K562 (cell line): Measurements from ENCODE around the gene HADHB. TPM values are rescaled to one million over a fixed set of nuclear protein-coding genes. Genes with fewer than 3 reads are reported as not detected.
"Not testable (repeated sequence)": the region's sequence is repeated elsewhere in the genome, so short reads cannot be mapped to it uniquely, and the experiment has no call there.

Experiments used
- ATAC-seq: fragments of 200-7000 bp; cut with Tn5 transposase; 3 replicates; pipeline ENCODE4 v1.9.1; 2020; ENCODE audit warnings: moderate library complexity
- BruUV-seq: library from RNA; stranded (reverse); fragments of 400-500 nt; replicated peaks from 2 replicates; lab custom pipeline; 2021; lab: Mats Ljungman, UMichigan
- CTCF ChIA-PET: fragments of 300-600 bp; formaldehyde crosslinking; extraction: SDS; loops from one replicate; lab custom pipeline; 2021; ENCODE audit warnings: low intra/inter-chr PET ratio; lab: Yijun Ruan, JAX
- POLR2A ChIA-PET: fragments of 300-600, 350-650 bp; sonication (Branson Sonifier 250); formaldehyde crosslinking; extraction: SDS; loops from one replicate; lab custom pipeline; 2021; ENCODE audit warnings: antibody characterized with exemption, inconsistent platforms; lab: Yijun Ruan, JAX
- DNase-seq, 4 experiments: peaks; one replicate each; pipeline versions ENCODE4 v3.0.0 to v3.0.0-alpha.2; 2011 to 2018; ENCODE audit warnings: low spot score in 3 of 4, mixed read lengths in 3 of 4; ENCODE audit errors: extremely low read depth in 1 of 4
- FAIRE-seq: peaks from 2 replicates; lab custom pipeline; 2011; peaks lifted over from hg19 to GRCh38; lab: Jason Lieb, UNC
- H2AFZ ChIP-seq: 2 replicates; pipeline ENCODE4 v1.6.0; 2011; ENCODE audit warnings: low read depth, low read length, control low read depth, inconsistent platforms
- H3K27ac ChIP-seq: fragments of 200-600 bp; 3 replicates; pipeline ENCODE4 v1.8.0; 2011; ENCODE audit warnings: low read depth, mild to moderate bottlenecking, control low read depth, inconsistent platforms, low read length, moderate library complexity, mixed read lengths; ENCODE audit errors: extremely low read depth
- H3K27me3 ChIP-seq, 2 experiments: fragments of 300-600 bp in 1 of 2; 2 replicates in 1 of 2; 3 replicates in 1 of 2; pipeline versions ENCODE4 v1.6.0 to v1.8.0; 2011; ENCODE audit warnings: inconsistent platforms in 2 of 2, low read length in 2 of 2, mild to moderate bottlenecking in 1 of 2, mixed read lengths in 1 of 2, moderate library complexity in 1 of 2; ENCODE audit not compliant: control insufficient read depth in 2 of 2, insufficient read depth in 2 of 2
- H3K36me3 ChIP-seq: fragments of 300-600 bp; 3 replicates; pipeline ENCODE4 v1.8.0; 2011; ENCODE audit warnings: mild to moderate bottlenecking, low read length, inconsistent platforms; ENCODE audit not compliant: control insufficient read depth, insufficient read depth
- H3K4me1 ChIP-seq, 2 experiments: fragments of 200-600 bp in 1 of 2; replicated peaks in 1 of 2; 2 replicates in 1 of 2; 3 replicates in 1 of 2; pipeline versions ENCODE4 v1.5.1 to v1.8.0; 2011; ENCODE audit warnings: inconsistent platforms in 2 of 2, low read length in 2 of 2, mild to moderate bottlenecking in 1 of 2, mixed read lengths in 1 of 2, moderate library complexity in 1 of 2; ENCODE audit not compliant: control insufficient read depth in 2 of 2, insufficient read depth in 2 of 2
- H3K4me2 ChIP-seq: 2 replicates; pipeline ENCODE4 v1.6.1; 2011; ENCODE audit warnings: low read length, control low read depth, inconsistent platforms, mixed read lengths; ENCODE audit not compliant: insufficient read depth
- H3K4me3 ChIP-seq: fragments of 200-600 bp; sonication (generic), shearing (Covaris generic); 2 replicates; pipeline ENCODE4 v1.5.1; 2016; ENCODE audit warnings: control low read depth, inconsistent platforms
- H3K79me2 ChIP-seq: fragments of 200-600 bp; 3 replicates; pipeline ENCODE4 v1.8.0; 2011; ENCODE audit warnings: low read length, inconsistent platforms; ENCODE audit not compliant: control insufficient read depth, insufficient read depth
- H3K9ac ChIP-seq, 2 experiments: 2 replicates each; pipeline versions ENCODE4 v1.6.0 to v1.6.1; 2011; ENCODE audit warnings: low read depth in 2 of 2, low read length in 2 of 2, control low read depth in 1 of 2, inconsistent platforms in 1 of 2, mild to moderate bottlenecking in 1 of 2, mixed read lengths in 1 of 2; ENCODE audit not compliant: insufficient read depth in 1 of 2
- H3K9me1 ChIP-seq: one replicate; pipeline ENCODE4 v1.6.0; 2011; ENCODE audit warnings: inconsistent platforms, mild to moderate bottlenecking, low read length, moderate library complexity; ENCODE audit not compliant: control insufficient read depth, insufficient read depth
- H3K9me3 ChIP-seq: replicated peaks from 2 replicates; pipeline ENCODE4 v1.5.1; 2011; ENCODE audit warnings: low read depth, low read length, inconsistent platforms; ENCODE audit not compliant: control insufficient read depth, insufficient read depth
- H4K20me1 ChIP-seq: replicated peaks from 2 replicates; pipeline ENCODE4 v1.6.1; 2011; ENCODE audit warnings: low read length, inconsistent platforms, mixed read lengths; ENCODE audit not compliant: control insufficient read depth, insufficient read depth
- C11orf30 ChIP-seq: fragments of 450-650 bp; IDR thresholded peaks from 2 replicates; pipeline ENCODE4 v1.6.1; 2016; ENCODE audit warnings: low read depth, mild to moderate bottlenecking
- E2F3 ChIP-seq: fragments of 250-450 bp; sonication (Bioruptor Pico); IDR thresholded peaks from 2 replicates; pipeline ENCODE4 v1.4.0; 2020; ENCODE audit warnings: mild to moderate bottlenecking
- HDAC2 ChIP-seq: fragments of 450-650 bp; IDR thresholded peaks from 2 replicates; pipeline ENCODE4 v1.6.1; 2016; ENCODE audit warnings: mild to moderate bottlenecking
- POLR3A ChIP-seq: IDR thresholded peaks from 2 replicates; pipeline ENCODE4 v1.6.1; 2011; ENCODE audit warnings: borderline replicate concordance, mild to moderate bottlenecking, moderate library complexity; ENCODE audit not compliant: insufficient read length, insufficient read depth; ENCODE audit errors: extremely low read depth
- RBM25 ChIP-seq: fragments of 200-400 bp; formaldehyde crosslinking; IDR thresholded peaks from 2 replicates; pipeline ENCODE4 v1.6.1; 2018; ENCODE audit warnings: low read length, low read depth, moderate library complexity; ENCODE audit not compliant: severe bottlenecking
- SMARCA4 ChIP-seq: fragments of 450-650 bp; IDR thresholded peaks from 2 replicates; pipeline ENCODE4 v1.6.1; 2016
- SMARCE1 ChIP-seq: fragments of 450-650 bp; IDR thresholded peaks from 2 replicates; pipeline ENCODE4 v1.7.1; 2016; ENCODE audit warnings: mild to moderate bottlenecking
- SP1 ChIP-seq: sonication (generic); formaldehyde crosslinking; IDR thresholded peaks from 2 replicates; pipeline ENCODE4 v1.8.1; 2022; ENCODE audit warnings: mild to moderate bottlenecking, missing genetic modification reagents
- STAT5B ChIP-seq: fragments of 250-450 bp; sonication (Bioruptor Pico); IDR thresholded peaks from 2 replicates; pipeline ENCODE4 v1.8.0; 2021; ENCODE audit warnings: mild to moderate bottlenecking, inconsistent platforms
- TBL1XR1 ChIP-seq, 2 experiments: IDR thresholded peaks; 2 replicates each; pipeline ENCODE4 v1.6.1; 2012; ENCODE audit warnings: improper control_type of control experiment in 2 of 2, low read length in 2 of 2, mild to moderate bottlenecking in 1 of 2
- ZFX ChIP-seq: sonication (generic); formaldehyde crosslinking; IDR thresholded peaks from 2 replicates; pipeline ENCODE4 v1.8.0; 2022; ENCODE audit warnings: mild to moderate bottlenecking, missing genetic modification reagents, moderate library complexity
- ZNF146 ChIP-seq: IDR thresholded peaks from one replicate; pipeline ENCODE4 v1.6.1; 2018; ENCODE audit warnings: missing compliant biosample characterization; ENCODE audit not compliant: unreplicated experiment
- ZNF584 ChIP-seq: fragments of 200-800 bp; sonication (Bioruptor generic); IDR thresholded peaks from 2 replicates; pipeline ENCODE4 v1.6.1; 2016; ENCODE audit warnings: low read depth, mild to moderate bottlenecking, missing genetic modification characterization, missing compliant biosample characterization
- in situ Hi-C: fragments of 300-500 bp; cut with MboI; formaldehyde crosslinking; loops from 4 replicates; pipeline ENCODE4 v1.15.0; 2018; ENCODE audit warnings: inconsistent platforms, mixed read lengths
- intact Hi-C: fragments of 100-400 bp; cut with micrococcal nuclease; formaldehyde crosslinking; loops from 2 replicates; pipeline ENCODE4 v1.14.2; 2022
- polyA plus RNA-seq, 8 experiments: library from polyadenylated mRNA; depleted of rRNA in 4 of 8; stranded (reverse) in 5 of 8; unstranded in 3 of 8; fragments of >200 nt; fragmentation: Nextera tagmentation in 2 of 8; fragmentation: Illumina TruSeq in 1 of 8; extraction: Ambion mirVana in 2 of 8; extraction: Trizol in 1 of 8; gene quantifications; 2 replicates each; pipeline versions ENCODE4 v1.2.1 to v1.2.3, GENCODE V29; 2011 to 2014; ENCODE audit warnings: inconsistent platforms in 1 of 8, missing spikeins in 1 of 8
- total RNA-seq, 7 experiments: library from RNA; depleted of rRNA in 6 of 7; stranded (reverse); fragments of >200 nt in 6 of 7; fragmentation: Illumina TruSeq in 2 of 7; extraction: Trizol in 2 of 7; gene quantifications; 2 replicates each; pipeline versions ENCODE4 v1.2.1 to v1.2.3, GENCODE V29; 2011 to 2021; ENCODE audit warnings: low replicate concordance in 1 of 7

The HADHB gene
- total and polyA plus RNA-seq, 9 of the 15 experiments (the other 6 are each of a cell fraction or from before 2014, with no cell fraction given): 67.3 to 199 (median 100) TPM

GRCh38 chr2:26318950-26319349, 74.2 kb downstream of the HADHB start (continued):
- TF ChIP-seq POLR3A (no peak), SMARCE1 (no peak), STAT5B (no peak), HDAC2 (no peak), SP1 (CRISPR knock-in tag) (no peak), SMARCA4 (no peak), ZNF584 (CRISPR knock-in tag) (no peak), E2F3 (CRISPR knock-in tag) (no peak), C11orf30 (no peak), TBL1XR1 (IDR thresholded peaks at IDR 0.05; ENCODE audit: low read length in 2 of 2) (no peak)

- BruUV-seq, H3K79me2 ChIP-seq, H3K9me1 ChIP-seq: not testable (repeated sequence)
- TF ChIP-seq ZNF146 (CRISPR knock-in tag): peak; percentile 81
- TF ChIP-seq ZFX (CRISPR knock-in tag): 0 out of 2 replicates have a peak, but pooled peaks have one; percentile 16
- peak; percentile 42 for TF ChIP-seq RBM25
- TF ChIP-seq, all 486 proteins: peak for 3; not testable (repeated sequence) for 483
- POLR2A ChIA-PET: interaction anchor here (2.0 kb wide), 1 partner anchor 8 kb away, joined by 10 read pairs; no protein-coding TSS in a partner anchor
- intact Hi-C loops, H2AFZ ChIP-seq, H3K36me3 ChIP-seq, H3K27me3 ChIP-seq, H3K4me3 ChIP-seq, CTCF ChIA-PET, FAIRE-seq, H4K20me1 ChIP-seq, ATAC-seq, H3K4me1 ChIP-seq, H3K9ac ChIP-seq, in situ Hi-C loops, DNase-seq, H3K9me3 ChIP-seq, H3K4me2 ChIP-seq, H3K27ac ChIP-seq: not testable (repeated sequence)
These were observed 79.7 kb downstream of the HADHB start for GRCh38 chr2:26324479-26324878.
